GM21529 (cell line): ENCODE measurements around the gene IRAK2.
"Not testable (repeated sequence)": the region's sequence is repeated elsewhere in the genome, so short reads cannot be mapped to it uniquely, and the experiment has no call there.

Experiments used
- ATAC-seq: cut with Tn5 transposase; IDR thresholded peaks from one replicate; pipeline ENCODE4 v1.9.1; 2021; ENCODE audit not compliant: unreplicated experiment

The IRAK2 gene, protein sequence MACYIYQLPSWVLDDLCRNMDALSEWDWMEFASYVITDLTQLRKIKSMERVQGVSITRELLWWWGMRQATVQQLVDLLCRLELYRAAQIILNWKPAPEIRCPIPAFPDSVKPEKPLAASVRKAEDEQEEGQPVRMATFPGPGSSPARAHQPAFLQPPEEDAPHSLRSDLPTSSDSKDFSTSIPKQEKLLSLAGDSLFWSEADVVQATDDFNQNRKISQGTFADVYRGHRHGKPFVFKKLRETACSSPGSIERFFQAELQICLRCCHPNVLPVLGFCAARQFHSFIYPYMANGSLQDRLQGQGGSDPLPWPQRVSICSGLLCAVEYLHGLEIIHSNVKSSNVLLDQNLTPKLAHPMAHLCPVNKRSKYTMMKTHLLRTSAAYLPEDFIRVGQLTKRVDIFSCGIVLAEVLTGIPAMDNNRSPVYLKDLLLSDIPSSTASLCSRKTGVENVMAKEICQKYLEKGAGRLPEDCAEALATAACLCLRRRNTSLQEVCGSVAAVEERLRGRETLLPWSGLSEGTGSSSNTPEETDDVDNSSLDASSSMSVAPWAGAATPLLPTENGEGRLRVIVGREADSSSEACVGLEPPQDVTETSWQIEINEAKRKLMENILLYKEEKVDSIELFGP

DNA sequence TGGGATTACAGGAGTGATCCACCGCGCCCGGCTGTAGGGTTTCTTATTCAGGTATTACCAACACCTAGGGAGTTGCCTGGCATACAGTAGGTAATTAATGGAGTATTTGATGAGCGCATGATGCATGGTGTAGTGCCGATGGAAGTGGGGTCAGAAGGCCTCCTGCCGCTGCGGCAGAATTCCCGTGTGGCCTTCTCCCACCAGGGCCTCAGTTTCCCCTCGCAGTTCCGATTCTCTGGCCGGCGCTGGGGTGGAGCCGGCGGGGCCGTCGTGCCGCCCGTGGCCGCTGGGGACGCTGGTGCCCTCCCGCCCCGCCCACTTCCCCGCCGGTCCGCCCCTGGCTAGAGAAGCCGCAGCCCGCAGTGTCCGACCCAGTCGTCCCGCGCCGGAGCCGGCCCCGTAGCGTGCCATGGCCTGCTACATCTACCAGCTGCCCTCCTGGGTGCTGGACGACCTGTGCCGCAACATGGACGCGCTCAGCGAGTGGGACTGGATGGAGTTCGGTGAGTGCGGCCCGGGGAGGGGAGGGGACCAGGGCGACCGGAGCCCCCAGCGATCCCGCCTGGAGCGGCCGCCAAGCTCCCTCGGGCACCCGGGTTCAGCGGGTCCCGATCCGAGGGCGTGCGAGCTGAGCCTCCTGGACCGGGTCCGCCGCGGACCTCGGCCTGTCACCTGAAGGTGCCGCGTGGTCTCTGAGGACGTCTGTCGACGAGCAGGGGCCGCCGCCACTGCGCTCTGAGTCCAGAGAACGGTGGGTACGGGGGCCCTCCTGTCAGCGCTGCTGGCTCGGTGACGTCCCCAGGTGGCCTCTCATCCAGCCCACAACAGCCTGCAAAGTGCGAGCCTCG lies at the start of gene IRAK2:
IRAK2 (plus strand) TSS at position 374 of the 848 bp plus-strand sequence; CDS start at position 410, 36 bp downstream.
- ATAC-seq = peak; percentile 82

DNA sequence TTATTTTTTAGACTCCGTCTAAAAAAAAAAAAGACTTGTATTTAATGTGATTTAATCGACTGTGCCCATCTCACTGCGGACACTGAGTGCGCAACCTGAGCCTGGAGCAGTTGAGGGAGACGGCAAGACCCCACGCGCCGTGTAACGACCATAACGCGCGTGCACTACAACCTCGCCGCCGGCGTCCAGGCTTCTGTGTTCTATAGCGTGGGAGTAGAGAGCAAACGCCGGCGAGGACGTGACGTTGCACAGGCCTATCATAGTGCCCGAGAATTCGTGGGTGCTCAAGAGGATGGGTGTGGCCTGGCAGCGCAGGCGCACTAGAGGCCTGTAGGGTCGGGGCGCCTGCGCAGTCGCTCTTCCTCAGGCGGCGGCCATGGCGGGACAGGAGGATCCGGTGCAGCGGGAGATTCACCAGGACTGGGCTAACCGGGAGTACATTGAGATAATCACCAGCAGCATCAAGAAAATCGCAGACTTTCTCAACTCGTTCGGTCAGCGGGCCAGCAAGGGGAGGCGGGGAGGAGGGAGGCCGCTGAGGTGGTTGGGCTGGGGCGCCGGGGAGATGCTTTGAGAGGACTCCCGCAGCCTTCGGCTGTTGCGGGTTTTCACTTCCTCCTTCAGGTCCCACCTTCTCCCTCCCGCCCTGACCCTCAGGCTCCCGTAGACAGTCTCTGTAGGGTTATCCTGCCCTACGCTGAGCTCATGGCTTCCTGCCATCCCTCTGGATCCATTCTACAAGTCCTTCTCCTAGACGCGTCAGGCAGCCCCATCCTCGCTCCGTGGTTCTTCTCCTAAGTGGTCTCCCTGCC lies 49.2 kb upstream of the IRAK2 start, which contains the start of gene BRK1:
BRK1 (plus strand) TSS at position 350 of the 812 bp plus-strand sequence; CDS start at position 377, 27 bp downstream.
- ATAC-seq = peak; percentile 98

DNA sequence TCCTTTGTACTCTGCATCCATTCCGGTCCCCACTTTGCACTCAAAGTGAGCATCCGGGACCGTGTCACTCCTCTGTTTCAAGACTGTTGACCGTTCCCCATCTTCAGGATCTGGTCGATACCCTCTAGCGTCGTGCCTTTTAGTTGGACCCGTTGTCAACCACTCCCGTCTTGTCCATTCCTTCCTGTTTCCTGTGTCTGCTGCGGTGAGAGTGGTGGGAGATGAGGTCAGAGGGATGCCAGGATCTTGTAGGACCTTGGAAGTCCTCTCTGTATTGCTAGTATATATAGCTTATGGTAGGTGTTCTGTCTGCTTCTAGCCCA lies 48.6 kb upstream of the IRAK2 start:
- peak; percentile 7 for ATAC-seq

DNA sequence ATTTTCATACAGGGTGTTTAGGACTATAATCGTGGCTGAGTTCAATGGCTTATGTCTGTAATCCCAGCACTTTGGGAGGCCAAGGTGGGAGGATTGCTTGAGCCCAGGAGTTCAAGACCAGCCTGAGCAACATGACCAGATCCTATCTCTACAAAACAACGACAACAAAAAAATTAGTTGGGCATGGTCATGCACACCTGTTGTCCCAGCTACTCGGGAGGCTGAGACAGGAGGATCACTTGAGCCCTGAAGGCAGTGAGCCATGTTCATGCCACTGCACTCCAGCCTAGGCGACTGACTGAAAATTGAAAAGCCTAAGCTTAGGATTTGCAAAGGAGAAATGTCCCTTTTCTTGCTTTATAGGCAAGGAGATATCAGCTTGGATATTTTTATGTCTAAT lies 47.8 kb upstream of the IRAK2 start:
- no peak for ATAC-seq

DNA sequence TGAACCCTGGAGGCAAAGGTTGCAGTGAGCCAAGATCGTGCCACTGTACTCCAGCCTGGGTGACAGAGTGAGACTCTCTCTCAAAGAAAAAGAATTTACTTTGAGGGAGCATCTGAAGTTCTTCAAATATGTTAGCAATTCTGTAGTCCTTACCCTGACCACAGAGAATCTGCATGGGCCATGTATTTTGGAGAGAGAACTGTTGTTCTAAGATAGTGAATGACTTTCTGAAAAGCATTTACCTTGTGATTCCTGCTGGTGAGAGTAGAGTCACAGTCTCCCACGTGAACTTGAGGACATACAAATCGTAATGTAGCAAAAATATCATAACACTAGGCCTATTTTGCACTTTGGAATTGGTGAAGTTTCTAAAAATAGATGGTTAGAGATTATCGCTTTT lies 45.3 kb upstream of the IRAK2 start:
- ATAC-seq = no peak

DNA sequence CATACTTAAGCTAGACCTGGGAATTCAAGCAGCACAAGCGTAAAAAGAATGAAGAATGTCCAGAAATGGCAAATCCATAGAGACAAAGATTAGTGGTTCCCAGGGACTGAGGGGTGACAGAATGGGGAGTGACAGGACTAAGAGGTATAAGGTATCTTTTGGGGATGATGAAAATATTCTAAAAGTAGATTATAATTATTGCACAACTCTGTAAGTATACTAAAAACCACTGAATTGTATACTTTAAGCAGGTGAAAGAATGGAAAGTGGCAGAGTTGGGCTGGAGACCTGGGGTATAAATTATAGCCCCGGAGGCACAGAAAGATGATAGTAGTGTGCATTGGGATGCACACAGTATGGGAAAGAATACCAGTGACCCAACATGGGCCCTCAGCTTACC lies 43.7 kb upstream of the IRAK2 start:
- ATAC-seq = no peak

DNA sequence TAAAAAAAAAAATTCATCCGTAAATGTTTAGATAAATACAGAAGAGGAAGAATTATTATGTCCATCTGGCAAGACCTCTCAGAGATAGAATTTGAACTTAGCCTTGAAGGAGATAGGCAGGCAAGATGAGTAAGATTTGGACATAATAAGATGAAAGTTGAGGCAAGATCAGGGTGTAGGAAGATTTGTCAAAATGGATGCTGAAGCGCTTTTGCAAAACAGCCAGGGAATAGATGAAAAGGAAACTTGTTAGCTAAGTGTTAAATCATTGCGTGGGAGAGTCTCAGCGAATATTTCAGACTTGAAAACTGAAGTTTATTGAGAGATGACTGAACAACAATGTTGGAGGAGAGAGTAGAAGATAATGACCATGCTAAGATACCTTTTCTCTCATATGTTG lies 42.0 kb upstream of the IRAK2 start:
- ATAC-seq = no peak

DNA sequence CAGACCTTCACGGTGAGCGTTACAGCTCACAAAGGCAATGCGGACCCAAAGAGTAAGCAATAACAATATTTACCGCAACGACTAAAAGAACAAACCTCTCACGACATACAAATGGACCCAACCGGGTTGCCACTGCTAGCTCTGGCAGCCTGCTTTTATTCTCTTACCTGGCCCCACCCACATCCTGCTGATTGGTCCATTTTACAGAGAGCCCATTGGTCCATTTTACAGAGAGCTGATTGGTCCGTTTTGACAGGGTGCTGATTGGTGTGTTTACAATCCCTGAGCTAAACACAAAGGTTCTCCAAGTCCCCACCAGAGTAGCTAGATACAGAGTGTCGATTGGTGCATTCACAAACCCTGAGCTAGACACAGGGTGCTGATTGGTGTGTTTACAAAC lies 28.8 kb upstream of the IRAK2 start:
- ATAC-seq = not testable (repeated sequence)

DNA sequence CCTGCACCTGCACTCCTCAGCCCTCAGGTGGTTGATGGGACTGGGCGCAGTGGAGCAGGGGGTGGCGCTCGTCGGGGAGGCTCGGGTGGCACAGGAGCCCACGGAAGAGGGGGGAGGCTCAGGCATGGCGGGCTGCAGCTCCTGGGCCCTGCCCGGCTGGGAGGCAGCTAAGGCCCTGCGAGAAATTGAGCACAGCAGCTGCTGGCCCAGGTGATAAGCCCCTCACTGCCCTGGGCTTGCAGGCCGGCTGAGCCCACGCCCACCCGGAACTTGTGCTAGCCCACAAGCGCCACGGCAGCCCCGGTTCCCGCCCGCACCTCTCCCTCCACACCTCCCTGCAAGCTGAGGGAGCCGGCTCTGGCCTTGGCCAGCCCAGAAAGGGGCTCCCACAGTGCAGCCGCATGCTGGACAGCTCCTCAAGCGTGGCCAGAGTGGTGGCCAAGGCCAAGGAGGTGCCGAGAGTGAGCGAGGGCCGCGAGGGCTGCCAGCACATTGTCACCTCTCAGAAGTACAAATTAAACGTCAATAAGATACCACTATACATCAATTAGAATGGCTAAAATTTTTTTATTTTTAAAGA lies 28.2 kb upstream of the IRAK2 start:
- ATAC-seq = no peak

DNA sequence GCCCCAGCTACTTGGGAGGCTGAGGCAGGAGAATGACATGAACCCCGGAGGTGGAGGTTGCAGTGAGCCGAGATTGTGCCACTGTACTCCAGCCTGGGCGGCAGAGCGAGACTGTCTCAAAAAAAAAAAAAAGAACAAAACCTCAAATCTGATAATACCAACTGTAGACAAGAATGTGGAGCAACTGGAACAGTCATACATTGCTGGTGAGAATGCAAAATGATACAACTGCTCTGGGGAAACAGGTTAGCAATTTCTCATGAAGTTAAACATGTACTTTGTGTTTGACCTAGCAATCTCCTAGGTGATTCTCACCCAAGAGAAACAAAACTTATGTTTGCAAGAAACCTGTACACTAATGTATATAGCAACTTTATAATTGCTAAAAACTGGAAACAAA lies 27.5 kb upstream of the IRAK2 start:
- ATAC-seq = no peak

DNA sequence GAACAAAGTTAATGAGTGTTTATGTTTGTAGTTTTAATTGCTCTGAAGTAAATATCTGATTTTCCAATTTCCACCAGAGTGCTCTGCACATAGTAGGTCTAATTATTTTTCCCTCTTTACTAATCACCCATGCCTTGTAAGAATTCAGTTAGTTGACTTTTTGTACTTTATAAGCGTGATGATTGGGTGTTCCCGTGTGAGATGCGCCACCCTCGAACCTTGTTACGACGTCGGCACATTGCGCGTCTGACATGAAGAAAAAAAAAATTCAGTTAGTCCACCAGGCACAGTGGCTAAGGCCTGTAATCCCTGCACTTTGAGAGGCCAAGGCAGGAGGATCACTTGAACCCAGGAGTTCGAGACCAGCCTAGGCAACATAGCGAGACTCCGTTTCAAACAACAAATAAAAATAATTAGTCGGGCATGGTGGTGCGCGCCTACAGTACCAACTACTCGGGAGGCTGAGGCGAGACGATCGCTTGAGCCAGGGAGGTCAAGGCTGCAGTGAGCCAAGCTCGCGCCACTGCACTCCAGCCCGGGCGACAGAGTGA lies 23.6 kb upstream of the IRAK2 start:
- ATAC-seq = no peak

DNA sequence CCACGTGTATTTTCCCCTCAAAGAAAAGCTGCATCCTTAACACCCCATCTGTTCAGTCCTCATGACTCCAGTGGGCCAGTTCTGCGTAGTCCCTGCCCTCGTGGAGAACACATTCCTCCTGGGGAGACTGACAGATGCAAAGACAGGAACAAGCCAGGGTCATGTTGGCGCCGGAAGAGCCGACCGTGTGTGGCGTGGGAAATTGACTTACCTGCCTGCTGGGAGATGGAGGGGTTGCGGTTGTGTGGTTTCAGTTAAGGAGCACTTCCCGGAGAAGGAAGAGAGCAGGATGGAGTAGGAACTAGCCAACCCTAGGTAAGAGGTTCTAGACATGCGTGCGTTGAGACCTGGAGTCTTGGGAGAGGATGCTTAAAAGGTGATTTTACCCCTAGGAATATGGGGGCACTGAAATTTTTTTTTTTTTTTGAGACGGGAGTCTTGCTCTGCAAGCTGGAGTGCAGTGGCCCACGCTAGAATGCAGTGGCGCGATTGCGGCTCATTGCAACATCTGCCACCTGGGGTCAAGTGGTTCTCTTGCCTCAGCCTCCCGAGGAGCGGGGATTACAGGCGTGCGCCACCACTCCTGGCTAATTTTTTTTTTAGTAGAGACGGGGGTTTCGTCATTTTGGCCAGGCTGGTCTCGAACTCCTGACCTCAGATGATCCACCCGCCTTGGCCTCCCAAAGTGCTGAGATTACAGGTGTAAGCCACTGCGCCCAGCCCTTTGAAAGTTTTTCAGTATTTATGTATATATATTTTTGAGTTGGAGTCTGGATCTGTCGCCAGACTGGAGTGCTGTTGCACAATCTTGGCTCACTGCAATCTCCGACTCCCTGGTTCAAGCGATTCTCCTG lies 21.8 kb upstream of the IRAK2 start:
- ATAC-seq = no peak

DNA sequence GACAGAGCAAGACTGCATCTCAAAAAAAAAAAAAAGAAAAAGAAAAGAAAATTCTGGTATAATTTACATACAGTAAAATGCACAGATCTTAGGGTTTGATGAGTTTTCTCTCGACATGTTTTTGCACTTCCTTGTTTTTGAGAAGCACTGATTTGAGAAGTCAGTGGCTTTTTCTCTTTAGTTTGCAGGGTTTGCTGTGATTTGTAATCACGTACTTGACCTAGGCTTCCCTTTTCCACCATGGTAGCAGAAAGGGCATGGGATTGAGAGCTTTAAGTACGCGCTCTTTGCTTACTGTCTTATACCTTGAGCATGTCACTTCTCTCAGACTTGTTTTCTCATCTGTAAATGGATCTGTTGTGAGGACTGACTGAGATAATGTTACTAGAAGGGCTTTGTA lies 19.0 kb upstream of the IRAK2 start:
- no peak for ATAC-seq

DNA sequence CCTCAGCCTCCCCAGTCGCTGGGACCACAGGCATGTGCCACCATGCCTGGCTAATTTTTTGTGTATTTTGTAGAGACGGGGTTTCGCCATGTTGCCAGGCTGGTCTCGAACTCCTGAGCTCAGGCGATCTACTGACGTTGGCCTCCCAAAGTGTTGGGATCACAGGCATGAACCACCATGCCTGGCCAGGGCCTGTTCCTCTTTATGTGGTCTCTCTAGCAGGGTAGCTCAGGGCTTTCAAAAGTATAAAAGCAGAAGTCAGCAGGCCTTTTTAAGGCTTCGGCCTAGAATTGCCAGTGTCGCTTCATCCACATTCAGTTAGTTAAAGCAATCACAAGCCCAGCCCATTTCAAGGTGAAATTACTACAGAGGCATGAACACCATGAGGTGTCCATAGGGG lies 15.5 kb upstream of the IRAK2 start:
- ATAC-seq = no peak

DNA sequence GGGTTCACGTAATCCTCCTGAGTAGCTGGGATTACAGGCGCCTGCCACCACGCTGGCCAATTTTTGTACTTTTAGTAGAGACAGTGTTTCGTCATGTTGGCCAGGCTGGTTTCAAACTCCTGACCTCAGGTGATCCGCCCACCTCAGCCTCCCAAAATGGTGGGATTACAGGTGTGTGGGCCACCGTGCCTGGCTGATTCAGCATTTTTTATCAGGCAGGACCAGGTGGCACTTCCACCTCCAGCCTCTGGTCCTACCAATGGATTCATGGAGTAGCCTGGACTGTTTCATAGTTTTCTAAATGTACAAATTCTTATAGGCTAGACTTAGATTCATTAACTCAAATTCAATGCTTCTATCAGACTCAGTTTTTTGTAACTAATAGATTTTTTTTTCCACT lies 13.7 kb upstream of the IRAK2 start:
- no peak for ATAC-seq

DNA sequence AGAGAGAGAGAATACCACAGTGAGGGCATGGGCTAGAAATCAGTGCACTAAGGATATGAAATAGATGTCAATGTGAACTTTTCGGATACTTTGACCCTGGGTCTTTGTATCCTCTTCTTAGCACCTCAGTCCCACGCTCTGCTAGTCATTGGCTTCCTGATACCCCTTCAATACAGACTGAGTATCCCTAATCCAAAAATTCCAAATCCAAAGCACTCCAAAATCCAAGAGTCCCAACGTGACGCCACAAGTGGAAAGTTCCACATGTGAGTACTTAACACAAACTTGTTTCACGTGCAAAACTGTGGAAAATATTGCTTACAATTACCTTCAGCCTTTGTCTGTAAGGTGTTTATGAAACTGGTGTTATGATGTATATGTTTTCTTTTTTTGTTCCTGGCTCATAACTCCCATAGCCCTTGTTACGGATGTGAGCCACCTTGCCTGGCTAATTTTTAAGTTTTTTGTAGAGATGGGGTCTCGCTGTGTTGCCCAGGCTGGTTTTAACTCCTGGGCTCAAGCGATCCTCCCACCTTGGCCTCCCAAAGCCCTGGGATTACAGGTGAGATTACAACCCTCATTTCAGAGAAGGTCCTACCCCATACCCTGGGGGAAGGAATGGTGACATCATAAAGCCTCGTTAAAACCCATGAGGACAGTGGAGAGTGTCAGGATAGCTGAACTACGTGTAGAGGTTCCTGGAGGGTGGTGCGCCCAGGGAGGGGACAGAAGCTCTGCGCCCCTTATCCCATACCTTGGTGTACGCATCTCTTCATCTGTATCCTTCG lies 10.2 kb upstream of the IRAK2 start:
- ATAC-seq = no peak

DNA sequence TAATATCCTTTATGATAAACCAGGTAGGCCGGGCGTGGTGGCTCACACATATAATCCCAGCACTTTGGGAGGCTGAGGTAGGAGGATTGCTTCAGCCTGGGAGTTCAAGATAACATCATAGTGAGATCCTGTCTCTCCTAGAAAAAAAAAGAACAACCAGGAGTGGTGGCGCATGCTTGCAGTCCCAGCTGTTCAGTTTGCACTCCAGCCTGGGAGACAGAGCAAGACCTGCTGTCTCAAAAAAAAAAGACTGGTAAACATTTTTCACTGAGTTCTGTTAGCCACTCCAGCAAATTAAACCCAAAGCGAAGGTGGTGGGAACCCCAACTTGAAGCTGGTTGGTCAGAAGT lies 9.6 kb upstream of the IRAK2 start:
- ATAC-seq = no peak

DNA sequence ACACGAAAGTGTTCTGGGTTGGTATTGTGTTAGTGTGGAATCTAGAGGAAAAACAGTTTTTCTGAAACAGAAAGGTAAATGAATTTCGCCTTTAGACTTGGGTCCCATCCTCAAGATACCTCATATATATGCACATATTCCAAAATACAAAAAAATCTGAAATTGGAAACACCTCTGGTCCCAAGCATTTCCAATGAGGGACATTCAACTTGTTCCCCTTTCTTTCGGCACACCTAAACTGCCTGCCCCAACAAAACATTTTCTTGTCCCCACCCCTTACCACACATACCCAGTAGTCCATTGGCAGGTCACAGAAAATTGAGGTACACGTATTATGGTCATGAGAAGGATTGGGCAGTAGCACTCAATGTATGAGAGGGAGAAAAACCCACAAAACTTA lies 9.1 kb upstream of the IRAK2 start:
- no peak for ATAC-seq

DNA sequence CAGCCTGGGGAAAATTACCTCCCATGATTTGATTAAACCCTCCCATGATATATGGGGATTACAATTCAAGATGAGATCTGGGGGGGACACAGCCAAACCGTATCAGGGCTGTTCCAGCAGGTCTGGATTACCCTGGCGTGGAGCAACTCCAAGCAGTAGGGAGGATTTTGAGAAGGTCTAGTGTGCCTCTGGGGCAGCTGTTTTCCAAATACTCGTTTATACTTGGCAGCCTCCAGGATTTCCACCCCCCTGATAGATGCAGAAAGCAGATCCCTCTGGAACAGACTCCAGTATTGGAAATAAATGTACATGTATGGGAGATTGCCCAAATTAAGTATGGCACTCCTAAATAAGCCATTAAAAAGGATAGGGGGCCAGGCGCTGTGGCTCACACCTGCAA lies 7.7 kb upstream of the IRAK2 start:
- ATAC-seq = no peak
